NT2/D1 (cell line): Measurements from ENCODE around the gene MPV17L.
"Not testable (repeated sequence)": the region's sequence is repeated elsewhere in the genome, so short reads cannot be mapped to it uniquely, and the experiment has no call there.

Experiments used
- YY1 ChIP-seq: IDR thresholded peaks from 2 replicates; pipeline ENCODE4 v1.6.1; 2011; ENCODE audit not compliant: insufficient read length, insufficient read depth
- ZNF274 ChIP-seq: IDR thresholded peaks from 2 replicates; pipeline ENCODE4 v1.6.1; 2011; ENCODE audit warnings: mild to moderate bottlenecking, low read depth, low read length

GRCh38 chr16:15388060-15388459 is 7.5 kb upstream of the MPV17L start:
- not testable (repeated sequence) for TF ChIP-seq YY1, ZNF274
